ENCODE results near the gene NEURL4.
"Not testable (repeated sequence)": the region's sequence is repeated elsewhere in the genome, so short reads cannot be mapped to it uniquely, and the experiment has no call there.

Gene NEURL4

GRCh38 chr17:7346761-7347614, 17.9 kb upstream of the NEURL4 start:
- H3K4me3 ChIP-seq (ENCODE audit: low read depth, low read length), result no peak overlapping the region
- TF ChIP-seq CTCF (IDR thresholded peaks at IDR 0.05; ENCODE audit: low read depth, low read length), result no peak

- no peak for TF ChIP-seq CTCF (IDR thresholded peaks at IDR 0.05; ENCODE audit: low read depth, low read length)
- no peak overlapping the region for H3K4me3 ChIP-seq (ENCODE audit: low read depth, low read length)
Measured at GRCh38 chr17:7343250-7343649, 14.1 kb upstream of the NEURL4 start.

GRCh38 chr17:7341842-7342241, 12.7 kb upstream of the NEURL4 start:
- no peak for TF ChIP-seq CTCF (IDR thresholded peaks at IDR 0.05; ENCODE audit: low read depth, low read length)
- H3K4me3 ChIP-seq (ENCODE audit: low read depth, low read length), result no peak overlapping the region

GRCh38 chr17:7340179-7340578, 11.0 kb upstream of the NEURL4 start:
- no peak for TF ChIP-seq CTCF (IDR thresholded peaks at IDR 0.05; ENCODE audit: low read depth, low read length)
- H3K4me3 ChIP-seq (ENCODE audit: low read depth, low read length), result no peak overlapping the region

GRCh38 chr17:7337600-7337999, 8.5 kb upstream of the NEURL4 start:
- not testable (repeated sequence) for H3K4me3 ChIP-seq (ENCODE audit: low read depth, low read length)

- no peak for TF ChIP-seq CTCF (IDR thresholded peaks at IDR 0.05; ENCODE audit: low read depth, low read length)
- H3K4me3 ChIP-seq (ENCODE audit: low read depth, low read length), result no peak within 1 kb of the TSS
Measured at GRCh38 chr17:7336240-7337175, 7.4 kb upstream of the NEURL4 start, which contains the start of gene ACAP1. Gene ACAP1 (plus strand): TSS chr17:7336529. CDS start chr17:7336735, 206 bp downstream.

GRCh38 chr17:7335765-7336164, 6.6 kb upstream of the NEURL4 start:
- H3K4me3 ChIP-seq (ENCODE audit: low read depth, low read length), result not testable (repeated sequence)

- no peak for TF ChIP-seq CTCF (IDR thresholded peaks at IDR 0.05; ENCODE audit: low read depth, low read length)
- no peak overlapping the region for H3K4me3 ChIP-seq (ENCODE audit: low read depth, low read length)
Measured at GRCh38 chr17:7334938-7335538, 5.9 kb upstream of the NEURL4 start.

- H3K4me3 ChIP-seq (ENCODE audit: low read depth, low read length), result not testable (repeated sequence)
Measured at GRCh38 chr17:7332600-7333069, 3.5 kb upstream of the NEURL4 start.

Data from WI38 (cell line).